HS-27A (cell line): ENCODE results near the gene EPS8L3.

Source experiments
- DNase-seq: peaks from one replicate; pipeline ENCODE4 v3.0.0-alpha.2; 2012; ENCODE audit warnings: low read depth, missing footprints

Gene EPS8L3

GRCh38 chr1:109739738-109740614, 23.7 kb downstream of the EPS8L3 start:
- peak; percentile 55 for DNase-seq

GRCh38 chr1:109733236-109733870, 30.4 kb downstream of the EPS8L3 start:
- no peak for DNase-seq

GRCh38 chr1:109732390-109732881, 31.3 kb downstream of the EPS8L3 start:
- DNase-seq, result no peak

GRCh38 chr1:109730666-109731065, 33.1 kb downstream of the EPS8L3 start:
- no peak for DNase-seq

- no peak for DNase-seq
Measured at GRCh38 chr1:109728870-109729269, 34.9 kb downstream of the EPS8L3 start.

- no peak for DNase-seq
Measured at GRCh38 chr1:109726728-109727373, 36.9 kb downstream of the EPS8L3 start.

GRCh38 chr1:109726007-109726406, 37.7 kb downstream of the EPS8L3 start:
- no peak for DNase-seq

- no peak for DNase-seq
Measured at GRCh38 chr1:109725510-109725909, 38.2 kb downstream of the EPS8L3 start.

GRCh38 chr1:109724933-109725332, 38.8 kb downstream of the EPS8L3 start:
- DNase-seq, result no peak

- DNase-seq, result peak; percentile 38
Measured at GRCh38 chr1:109722908-109723691, 40.6 kb downstream of the EPS8L3 start.

GRCh38 chr1:109721971-109722370, 41.8 kb downstream of the EPS8L3 start:
- DNase-seq, result no peak

- DNase-seq, result no peak
Measured at GRCh38 chr1:109721042-109721441, 42.7 kb downstream of the EPS8L3 start.

GRCh38 chr1:109719337-109719837, 44.3 kb downstream of the EPS8L3 start:
- DNase-seq, result peak; percentile 27

GRCh38 chr1:109718495-109718894, 45.2 kb downstream of the EPS8L3 start:
- DNase-seq, result peak; percentile 34

GRCh38 chr1:109717729-109718128, 46.0 kb downstream of the EPS8L3 start:
- no peak for DNase-seq

GRCh38 chr1:109716570-109717090, 47.1 kb downstream of the EPS8L3 start:
- no peak for DNase-seq

GRCh38 chr1:109716121-109716520, 47.6 kb downstream of the EPS8L3 start:
- no peak for DNase-seq

GRCh38 chr1:109714661-109715372, 48.9 kb downstream of the EPS8L3 start:
- no peak for DNase-seq

- no peak for DNase-seq
Measured at GRCh38 chr1:109713636-109714035, 50.1 kb downstream of the EPS8L3 start.

- DNase-seq, result no peak
Measured at GRCh38 chr1:109712321-109712864, 51.3 kb downstream of the EPS8L3 start.
